PC-3 (cell line): ENCODE data around the gene NOTO.

ENCODE experiments used
- EZH2 ChIP-seq: fragments of 300-600 bp; sonication (generic); IDR thresholded peaks from one replicate; pipeline ENCODE4 v1.6.1; 2017; ENCODE audit warnings: antibody characterized with exemption, mild to moderate bottlenecking, low read length; ENCODE audit not compliant: unreplicated experiment
- EZH2phosphoT487 ChIP-seq: fragments of 300-600 bp; sonication (generic); IDR thresholded peaks from 2 replicates; pipeline ENCODE4 v1.6.1; 2018; ENCODE audit warnings: mild to moderate bottlenecking, antibody characterized with exemption, low read length, borderline replicate concordance
- TF ChIP-seq, protein P1 (sequence below): fragments of 300-600 bp; sonication (generic); conservative IDR thresholded peaks from 2 replicates; pipeline ENCODE4 v1.5.1; 2017; ENCODE audit warnings: antibody characterized with exemption, low read depth, mild to moderate bottlenecking, low read length

DNA sequence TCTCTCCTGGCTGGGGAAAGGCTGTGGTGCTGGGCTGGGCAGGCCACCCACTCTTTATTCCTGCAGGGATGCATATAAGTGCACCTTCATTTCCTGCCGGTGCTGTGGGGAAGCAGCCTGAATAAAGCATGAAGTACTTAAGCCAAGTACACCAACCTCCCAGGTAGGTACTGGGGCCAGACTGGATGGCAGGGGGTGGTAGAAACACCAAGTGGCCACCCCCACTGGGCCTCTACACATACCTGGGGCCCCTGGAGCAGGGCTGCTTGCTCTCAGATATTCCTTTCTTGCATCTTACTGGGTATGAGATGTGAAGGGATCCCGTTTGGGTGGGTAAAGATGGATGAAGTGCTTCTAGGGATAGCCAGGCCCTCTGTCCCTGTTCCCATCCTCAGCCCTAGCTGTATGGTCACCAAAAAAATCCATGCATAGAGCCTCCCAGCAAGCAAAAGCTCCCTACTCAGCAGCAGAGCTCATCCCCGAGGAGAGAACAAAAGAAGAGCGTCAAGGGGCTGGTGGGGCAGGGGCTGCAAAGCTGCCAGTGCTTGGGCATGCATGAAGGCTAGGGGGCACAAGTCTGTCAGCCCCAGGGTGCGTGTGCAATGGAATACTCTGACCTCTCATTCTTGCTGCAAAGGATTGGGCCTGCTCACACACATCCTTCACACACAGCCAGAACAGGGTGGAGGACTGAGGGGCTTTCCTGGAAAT, 53.7 kb downstream of the NOTO start:
- no peak for TF ChIP-seq EZH2
- TF ChIP-seq, protein P1, sequence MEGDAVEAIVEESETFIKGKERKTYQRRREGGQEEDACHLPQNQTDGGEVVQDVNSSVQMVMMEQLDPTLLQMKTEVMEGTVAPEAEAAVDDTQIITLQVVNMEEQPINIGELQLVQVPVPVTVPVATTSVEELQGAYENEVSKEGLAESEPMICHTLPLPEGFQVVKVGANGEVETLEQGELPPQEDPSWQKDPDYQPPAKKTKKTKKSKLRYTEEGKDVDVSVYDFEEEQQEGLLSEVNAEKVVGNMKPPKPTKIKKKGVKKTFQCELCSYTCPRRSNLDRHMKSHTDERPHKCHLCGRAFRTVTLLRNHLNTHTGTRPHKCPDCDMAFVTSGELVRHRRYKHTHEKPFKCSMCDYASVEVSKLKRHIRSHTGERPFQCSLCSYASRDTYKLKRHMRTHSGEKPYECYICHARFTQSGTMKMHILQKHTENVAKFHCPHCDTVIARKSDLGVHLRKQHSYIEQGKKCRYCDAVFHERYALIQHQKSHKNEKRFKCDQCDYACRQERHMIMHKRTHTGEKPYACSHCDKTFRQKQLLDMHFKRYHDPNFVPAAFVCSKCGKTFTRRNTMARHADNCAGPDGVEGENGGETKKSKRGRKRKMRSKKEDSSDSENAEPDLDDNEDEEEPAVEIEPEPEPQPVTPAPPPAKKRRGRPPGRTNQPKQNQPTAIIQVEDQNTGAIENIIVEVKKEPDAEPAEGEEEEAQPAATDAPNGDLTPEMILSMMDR = no peak
- no peak for TF ChIP-seq EZH2phosphoT487
